H1 (cell line): ENCODE measurements around the gene MTX1. TPM values are rescaled to one million over a fixed set of nuclear protein-coding genes. Genes with fewer than 3 reads are reported as not detected.

ENCODE experiments used
- CTCF ChIA-PET: fragments of 300-600 bp; sonication (Branson Sonifier 250); formaldehyde crosslinking; loops from one replicate; lab custom pipeline; 2021; ENCODE audit not compliant: partially characterized antibody; lab: Charles Lee
- POLR2A ChIA-PET: fragments of 300-600 bp; sonication (Branson Sonifier 250); formaldehyde crosslinking; loops from one replicate; lab custom pipeline; 2021; ENCODE audit warnings: inconsistent platforms; ENCODE audit not compliant: partially characterized antibody; lab: Charles Lee
- DNase-seq, 2 experiments: peaks; one replicate each; pipeline versions ENCODE4 v3.0.0 to v3.0.0-alpha.2; 2010 to 2022; ENCODE audit warnings: low spot score in 2 of 2, low read depth in 1 of 2, mixed read lengths in 1 of 2
- FAIRE-seq: peaks from 2 replicates; lab custom pipeline; 2011; peaks lifted over from hg19 to GRCh38; lab: Jason Lieb, UNC
- H2AFZ ChIP-seq: 2 replicates; pipeline ENCODE4 v1.8.1; 2012; ENCODE audit warnings: low read length, inconsistent platforms
- H2AK5ac ChIP-seq: 2 replicates; pipeline ENCODE4 v1.6.1; 2013; ENCODE audit warnings: low read depth, low read length
- H2BK120ac ChIP-seq: replicated peaks from 2 replicates; pipeline ENCODE3; 2013; ENCODE audit warnings: low read depth, low read length, inconsistent platforms
- H2BK12ac ChIP-seq: 2 replicates; pipeline ENCODE4 v1.6.1; 2013; ENCODE audit warnings: low read depth, low read length
- H2BK15ac ChIP-seq: 2 replicates; pipeline ENCODE4 v1.6.1; 2013; ENCODE audit warnings: low read length
- H2BK20ac ChIP-seq: 2 replicates; pipeline ENCODE4 v1.6.1; 2013; ENCODE audit warnings: low read length
- H2BK5ac ChIP-seq: 2 replicates; pipeline ENCODE4 v1.6.1; 2013; ENCODE audit warnings: low read depth, low read length
- H3K14ac ChIP-seq: 2 replicates; pipeline ENCODE4 v1.6.1; 2013; ENCODE audit warnings: inconsistent platforms; ENCODE audit not compliant: insufficient read length
- H3K18ac ChIP-seq: 2 replicates; pipeline ENCODE4 v1.6.1; 2013; ENCODE audit warnings: low read length; ENCODE audit errors: extremely low read depth
- H3K23ac ChIP-seq: 2 replicates; pipeline ENCODE4 v1.6.1; 2013; ENCODE audit warnings: inconsistent platforms; ENCODE audit not compliant: insufficient read length
- H3K23me2 ChIP-seq: 2 replicates; pipeline ENCODE4 v1.6.1; 2013; ENCODE audit warnings: low read depth, low read length
- H3K27ac ChIP-seq: 2 replicates; pipeline ENCODE4 v1.6.1; 2011; ENCODE audit warnings: low read depth, low read length, inconsistent platforms
- H3K27me3 ChIP-seq, 4 experiments: replicated peaks in 1 of 4; 1 replicate in 1 of 4; 2 replicates in 3 of 4; pipeline versions ENCODE4 v1.6.1 to v1.8.1; 2011 to 2013; ENCODE audit warnings: low read length in 3 of 4, mild to moderate bottlenecking in 3 of 4, inconsistent platforms in 2 of 4, mixed read lengths in 2 of 4, moderate library complexity in 1 of 4; ENCODE audit not compliant: control insufficient read depth in 3 of 4, insufficient read depth in 3 of 4; ENCODE audit errors: extremely low read depth in 1 of 4
- H3K36me3 ChIP-seq, 4 experiments: 2 replicates each; pipeline versions ENCODE4 v1.6.1 to v1.8.1; 2011 to 2013; ENCODE audit warnings: mild to moderate bottlenecking in 4 of 4, low read length in 3 of 4, moderate library complexity in 2 of 4, control low read depth in 1 of 4, inconsistent platforms in 1 of 4; ENCODE audit not compliant: insufficient read depth in 4 of 4, control insufficient read depth in 2 of 4
- H3K4ac ChIP-seq: replicated peaks from 2 replicates; pipeline ENCODE3; 2013; ENCODE audit warnings: low read length, low read depth, mixed read lengths, inconsistent platforms; ENCODE audit not compliant: insufficient read length
- H3K4me1 ChIP-seq, 4 experiments: replicated peaks in 1 of 4; 1 replicate in 1 of 4; 2 replicates in 3 of 4; pipeline versions ENCODE4 v1.6.1 to v1.8.1; 2011 to 2013; ENCODE audit warnings: low read length in 3 of 4, inconsistent platforms in 2 of 4, mixed read lengths in 1 of 4; ENCODE audit not compliant: insufficient read depth in 4 of 4, control insufficient read depth in 3 of 4
- H3K4me2 ChIP-seq, 2 experiments: 2 replicates each; pipeline versions ENCODE4 v1.6.1 to v1.8.1; 2011 to 2013; ENCODE audit warnings: low read depth in 2 of 2, low read length in 2 of 2, control low read depth in 1 of 2, inconsistent platforms in 1 of 2, mild to moderate bottlenecking in 1 of 2; ENCODE audit not compliant: insufficient read depth in 1 of 2
- H3K4me3 ChIP-seq, 4 experiments: fragments of 200-600, 300-600 bp in 1 of 4; sonication (generic), shearing (Covaris generic), sonication (Bioruptor Twin) in 1 of 4; 2 replicates each; pipeline versions ENCODE4 v1.5.1 to v1.8.1; 2011 to 2016; ENCODE audit warnings: low read length in 4 of 4, low read depth in 3 of 4, control low read depth in 2 of 4, inconsistent platforms in 2 of 4, mild to moderate bottlenecking in 2 of 4, mixed read lengths in 1 of 4, moderate library complexity in 1 of 4; ENCODE audit not compliant: insufficient read depth in 2 of 4; ENCODE audit errors: extremely low read depth in 1 of 4
- H3K56ac ChIP-seq: replicated peaks from 2 replicates; pipeline ENCODE3; 2013; ENCODE audit warnings: low read depth, mild to moderate bottlenecking, mixed read lengths, low read length, inconsistent platforms; ENCODE audit not compliant: insufficient read length
- H3K79me1 ChIP-seq: 2 replicates; pipeline ENCODE4 v1.6.1; 2013; ENCODE audit warnings: low read depth, low read length, control low read depth
- H3K79me2 ChIP-seq, 2 experiments: 2 replicates each; pipeline versions ENCODE4 v1.6.1 to v1.8.1; 2012 to 2013; ENCODE audit warnings: low read length in 2 of 2, mild to moderate bottlenecking in 2 of 2, inconsistent platforms in 1 of 2; ENCODE audit not compliant: insufficient read depth in 2 of 2, control insufficient read depth in 1 of 2
- H3K9ac ChIP-seq, 4 experiments: replicated peaks in 1 of 4; 1 replicate in 1 of 4; 2 replicates in 3 of 4; pipeline versions ENCODE4 v1.6.1 to v1.8.1; 2011 to 2013; ENCODE audit warnings: low read depth in 3 of 4, low read length in 3 of 4, control low read depth in 2 of 4, mild to moderate bottlenecking in 2 of 4, moderate library complexity in 2 of 4, inconsistent platforms in 1 of 4; ENCODE audit errors: extremely low read depth in 1 of 4
- H3K9me3 ChIP-seq, 2 experiments: 2 replicates each; pipeline versions ENCODE4 v1.6.1 to v1.8.1; 2012 to 2013; ENCODE audit warnings: mild to moderate bottlenecking in 2 of 2, moderate library complexity in 2 of 2, control low read depth in 1 of 2, inconsistent platforms in 1 of 2, low read depth in 1 of 2, low read length in 1 of 2, mixed read lengths in 1 of 2; ENCODE audit not compliant: insufficient read depth in 2 of 2
- H4K20me1 ChIP-seq, 2 experiments: replicated peaks in 1 of 2; 2 replicates each; pipeline versions ENCODE3 to v1.8.1; 2011 to 2013; ENCODE audit warnings: inconsistent platforms in 2 of 2, low read length in 2 of 2, mild to moderate bottlenecking in 1 of 2; ENCODE audit not compliant: insufficient read depth in 2 of 2, control insufficient read depth in 1 of 2
- H4K5ac ChIP-seq: 2 replicates; pipeline ENCODE4 v1.6.1; 2013; ENCODE audit warnings: low read length, low read depth, mixed read lengths, inconsistent platforms; ENCODE audit not compliant: insufficient read length
- H4K8ac ChIP-seq: 2 replicates; pipeline ENCODE4 v1.8.0; 2013; ENCODE audit warnings: mild to moderate bottlenecking, moderate library complexity, low read length, inconsistent platforms; ENCODE audit not compliant: insufficient read depth; ENCODE audit errors: extremely low read depth
- H4K91ac ChIP-seq: replicated peaks from 2 replicates; pipeline ENCODE3; 2013; ENCODE audit warnings: low read length, mixed read lengths, inconsistent platforms; ENCODE audit not compliant: insufficient read length
- ATF3 ChIP-seq: IDR thresholded peaks from 2 replicates; pipeline ENCODE4 v1.6.1; 2011; ENCODE audit warnings: low read depth, mild to moderate bottlenecking, low read length; ENCODE audit not compliant: insufficient read depth
- BRCA1 ChIP-seq: IDR thresholded peaks from 2 replicates; pipeline ENCODE4 v1.6.1; 2012; ENCODE audit warnings: low read depth, low read length, improper control_type of control experiment
- KDM4A ChIP-seq: IDR thresholded peaks from one replicate; pipeline ENCODE4 v1.7.1; 2012; ENCODE audit warnings: low read depth, mild to moderate bottlenecking, moderate library complexity, low read length, inconsistent platforms; ENCODE audit not compliant: severe bottlenecking
- SIN3A ChIP-seq, 2 experiments: IDR thresholded peaks in 1 of 2; conservative IDR thresholded peaks in 1 of 2; 2 replicates each; pipeline ENCODE4 v1.6.1; 2011 to 2012; ENCODE audit warnings: low read length in 2 of 2, improper control_type of control experiment in 1 of 2, low read depth in 1 of 2, mild to moderate bottlenecking in 1 of 2
- SIX5 ChIP-seq: IDR thresholded peaks from 2 replicates; pipeline ENCODE4 v1.6.1; 2011; ENCODE audit warnings: mild to moderate bottlenecking, low read depth, low read length
- USF2 ChIP-seq: IDR thresholded peaks from 2 replicates; pipeline ENCODE4 v1.6.1; 2011; ENCODE audit warnings: low read length, improper control_type of control experiment
- YY1 ChIP-seq: IDR thresholded peaks from 2 replicates; pipeline ENCODE4 v1.6.1; 2011; ENCODE audit warnings: low read depth, mild to moderate bottlenecking, low read length
- WGBS, 2 experiments: shearing (Covaris generic) in 1 of 2; methylation state at CpG; one replicate each; pipeline versions ENCODE4 v1.1.6 to v1.1.7; 2013 to 2015; ENCODE audit warnings: low lambda C conversion rate in 2 of 2, mixed read lengths in 2 of 2, inconsistent platforms in 1 of 2, low coverage in 1 of 2, missing lambda C conversion rate in 1 of 2; ENCODE audit not compliant: insufficient replicate concordance in 2 of 2, insufficient coverage in 1 of 2, insufficient read length in 1 of 2; ENCODE audit errors: extremely low coverage in 1 of 2, missing lambda C conversion rate in 1 of 2; 5-methylcytosine and 5-hydroxymethylcytosine counted together
- polyA plus RNA-seq, 7 experiments: library from polyadenylated mRNA; depleted of rRNA in 3 of 7; stranded (reverse) in 5 of 7; unstranded in 2 of 7; fragments of >200 nt in 5 of 7; fragments of 200-250 nt in 2 of 7; gene quantifications; 1 replicate in 5 of 7; 2 replicates in 1 of 7; 4 replicates in 1 of 7; pipeline versions ENCODE4 v1.2.1 to v1.2.3, GENCODE V29; 2011 to 2013; ENCODE audit warnings: missing spikeins in 2 of 7, mixed read lengths in 2 of 7
- total RNA-seq: library from RNA; stranded (reverse); fragmentation: NEBNext Ultra II Directional; extraction: Animal tissue kit (Norgen Biotek cat#: 25700); gene quantifications from 2 replicates; pipeline ENCODE4 v1.2.1, GENCODE V29; 2021

MTX1 gene
- total and polyA plus RNA-seq, 2 of the 8 experiments (the other 6 are each of a cell fraction or from before 2014, with no cell fraction given): 47.9 to 131 TPM

- 71% methylated on average over 1 of the region's 1 CpG; no CpG with 5 or more reads in 1 of the 2 experiments for WGBS, 2 experiments
These were observed 11.1 kb downstream of the MTX1 start for GRCh38 chr1:155219592-155220031.

More at GRCh38 chr1:155219592-155220031, 11.1 kb downstream of the MTX1 start:
- H3K4me1 ChIP-seq: peaks cover 0 to 7% (median 0%) of the 10 kb centered on the region in 4 experiments; a peak in 1 of 7 replicates
- H2AK5ac ChIP-seq: peak overlapping the region; percentile 24; the same call in 1 of the 2 replicates
- no peak overlapping the region for H3K4ac ChIP-seq
- no peak overlapping the region for H3K14ac ChIP-seq
- H3K9me3 ChIP-seq: no peaks in the 10 kb centered on the region
- 0 out of 2 replicates have a peak overlapping the region, but pooled peaks have one; percentile 19 for H2BK5ac ChIP-seq
- peak overlapping the region; percentile 97 for H2AFZ ChIP-seq
- no peaks in the 10 kb centered on the region for H3K23me2 ChIP-seq
- peak overlapping the region; percentile 90 for H4K8ac ChIP-seq
- no peak overlapping the region for H4K5ac ChIP-seq
- H3K4me3 ChIP-seq: peak overlapping the region in 1 of 4 experiments; percentile 21; a peak in 1 of 8 replicates
- H3K79me2 ChIP-seq: no peaks in the 10 kb centered on the region
- H4K20me1 ChIP-seq: no peaks in the 10 kb centered on the region
- H2BK20ac ChIP-seq: no peak overlapping the region
- ChIA-PET POLR2A (interaction anchor here (0.9 to 11.9 kb wide), 10 partner anchors 8 to 54 kb away, joined by 3 to 235 read pairs (median 6); partner anchors contain the start of genes CLK2, KRTCAP2, MTX1 and SCAMP3), CTCF (interaction anchor here (0.8 to 2.5 kb wide), 5 partner anchors 9 to 134 kb away, joined by 3 to 16 read pairs (median 5); partner anchors contain the start of genes MTX1 and THBS3)
- no peak overlapping the region; the same call in 1 of the 2 replicates for H3K27ac ChIP-seq
- TF ChIP-seq KDM4A (peak; percentile 1), SIX5 (no peak), USF2 (peak; percentile 97), SIN3A (conservative IDR thresholded peaks at IDR 0.05 in 1 of 2, IDR thresholded peaks at IDR 0.05 in 1 of 2; ENCODE audit: low read depth in 1 of 2, low read length in 2 of 2) (peak in 1 of 2 experiments; percentile 43; a peak in 1 of 4 replicates), ATF3 (peak; percentile 88), YY1 (peak; percentile 99), BRCA1 (no peak)
- DNase-seq (peak in 1 of 2 experiments; percentile 70), FAIRE-seq (no peak)
- H3K79me1 ChIP-seq: no peaks in the 10 kb centered on the region; the same call in 1 of the 2 replicates
- no peaks in the 10 kb centered on the region for H3K27me3 ChIP-seq
- H2BK12ac ChIP-seq: 0 out of 2 replicates have a peak overlapping the region, but pooled peaks have one; percentile 27
- no peak overlapping the region; a peak in 1 of 7 replicates for H3K9ac ChIP-seq
- 0 out of 8 replicates have a peak, but pooled peaks cover 0 to 3% (median 0%) of the 10 kb centered on the region in 4 experiments for H3K36me3 ChIP-seq
- no peak overlapping the region for H2BK120ac ChIP-seq
- no peak overlapping the region for H2BK15ac ChIP-seq
- H3K56ac ChIP-seq: no peak overlapping the region
- no peak overlapping the region for H3K23ac ChIP-seq
- H4K91ac ChIP-seq: no peak overlapping the region
- H3K18ac ChIP-seq: no peak overlapping the region
- H3K4me2 ChIP-seq: peak overlapping the region; percentile 38 to 71
